GM12878 (cell line): Measurements from ENCODE around the gene CLIC6. TPM values are rescaled to one million over a fixed set of nuclear protein-coding genes. Genes with fewer than 3 reads are reported as not detected.

ENCODE experiments used
- BACH1 ChIP-seq: fragments of 450-650 bp; IDR thresholded peaks from 2 replicates; pipeline ENCODE4 v1.6.1; 2017; ENCODE audit warnings: mild to moderate bottlenecking, borderline replicate concordance
- CEBPZ ChIP-seq: fragments of 150-350 bp; IDR thresholded peaks from 2 replicates; pipeline ENCODE4 v1.6.1; 2016; ENCODE audit warnings: low read depth, low read length
- DPF2 ChIP-seq: fragments of 450-650 bp; IDR thresholded peaks from 2 replicates; pipeline ENCODE4 v1.6.1; 2017; ENCODE audit warnings: mild to moderate bottlenecking
- MYB ChIP-seq: fragments of 150-350 bp; IDR thresholded peaks from 2 replicates; pipeline ENCODE4 v1.6.1; 2014; ENCODE audit warnings: mild to moderate bottlenecking, low read depth, low read length, borderline replicate concordance
- NR2C1 ChIP-seq: fragments of 450-650 bp; IDR thresholded peaks from 2 replicates; pipeline ENCODE4 v1.6.1; 2017; ENCODE audit warnings: antibody characterized with exemption, mild to moderate bottlenecking, moderate library complexity
- POLR2A ChIP-seq: IDR thresholded peaks from 2 replicates; pipeline ENCODE4 v1.6.1; 2011; ENCODE audit warnings: low read depth, mild to moderate bottlenecking, low read length
- ZNF622 ChIP-seq: fragments of 450-650 bp; IDR thresholded peaks from 2 replicates; pipeline ENCODE4 v1.6.1; 2017; ENCODE audit warnings: mild to moderate bottlenecking, inconsistent platforms
- polyA plus RNA-seq, 11 experiments: library from polyadenylated mRNA; depleted of rRNA in 4 of 11; unstranded in 6 of 11; stranded (reverse) in 5 of 11; fragments of >200 nt; fragmentation: Nextera tagmentation in 4 of 11; fragmentation: Illumina TruSeq in 1 of 11; extraction: Ambion mirVana in 4 of 11; extraction: Trizol in 1 of 11; gene quantifications; 1 replicate in 1 of 11; 2 replicates in 10 of 11; pipeline versions ENCODE4 v1.2.1 to v1.2.3, GENCODE V29; 2011 to 2016; ENCODE audit warnings: inconsistent platforms in 2 of 11, missing spikeins in 2 of 11, low read depth in 1 of 11
- total RNA-seq, 4 experiments: library from RNA; depleted of rRNA in 3 of 4; stranded (reverse); fragments of >200 nt in 3 of 4; fragmentation: Illumina TruSeq in 1 of 4; extraction: Trizol in 1 of 4; gene quantifications; 2 replicates each; pipeline versions ENCODE4 v1.2.1 to v1.2.3, GENCODE V29; 2013 to 2021

CLIC6 gene
- total and polyA plus RNA-seq, 10 of the 15 experiments (the other 5 are each of a cell fraction or from before 2014, with no cell fraction given): 5.7 to 34.1 (median 11.2) TPM

DNA sequence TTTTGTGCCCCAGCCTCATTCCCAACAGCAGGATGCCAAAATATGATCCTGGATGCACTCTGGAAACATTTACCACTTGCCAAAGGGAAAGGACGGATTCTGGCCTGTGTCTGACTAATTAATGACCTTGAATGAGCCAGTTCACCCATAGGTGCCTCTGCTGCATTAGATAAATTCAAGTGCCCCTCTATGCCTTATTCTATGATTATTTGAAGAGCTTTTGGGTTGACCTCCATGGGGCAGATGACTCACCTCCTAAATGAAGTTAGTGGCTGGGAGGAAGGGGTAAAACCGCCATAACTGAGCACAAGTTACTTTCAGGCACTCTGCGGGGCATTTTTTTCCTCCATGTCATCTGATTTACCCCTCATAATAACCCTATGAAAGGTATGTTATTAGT, 98.1 kb downstream of the CLIC6 start (continued):
- TF ChIP-seq CEBPZ: no peak
- no peak for TF ChIP-seq ZNF622
- TF ChIP-seq NR2C1: no peak
- TF ChIP-seq BACH1: no peak
- no peak for TF ChIP-seq POLR2A
- no peak for TF ChIP-seq MYB
- TF ChIP-seq DPF2: no peak
- TF ChIP-seq, all 136 proteins: peak for 0

Other genes with a start within 250 kb of the CLIC6 start
- gene SMIM34, start 245.0 kb upstream of the CLIC6 start, total RNA-seq (2014; rRNA removed): not detected in 2 replicates
- gene SMIM34, start 245.0 kb upstream of the CLIC6 start, total RNA-seq (2014; rRNA removed; fragmentation: Illumina TruSeq; extraction: Trizol): not detected in 2 replicates
- not detected in 2 replicates for gene SMIM34, start 245.0 kb upstream of the CLIC6 start, total RNA-seq (2021)
- not detected in 2 replicates for gene SMIM34, start 245.0 kb upstream of the CLIC6 start, polyA plus RNA-seq (2011; rRNA removed)
- gene SMIM34, start 245.0 kb upstream of the CLIC6 start, polyA plus RNA-seq (2014; fragmentation: Illumina TruSeq; extraction: Trizol): not detected in 2 replicates
- not detected for gene SMIM34, start 245.0 kb upstream of the CLIC6 start, polyA plus RNA-seq (2014; fragmentation: Nextera tagmentation; extraction: Ambion mirVana)
- gene SMIM34, start 245.0 kb upstream of the CLIC6 start, polyA plus RNA-seq (2014; rRNA removed): not detected in 2 replicates
- not detected for gene SMIM34, start 245.0 kb upstream of the CLIC6 start, polyA plus RNA-seq (2016; fragmentation: Nextera tagmentation; extraction: Ambion mirVana)
- gene KCNE1, start 156.8 kb upstream of the CLIC6 start, total RNA-seq (2014; rRNA removed): 0.06 and 0.16 TPM in 2 replicates
- gene KCNE1, start 156.8 kb upstream of the CLIC6 start, total RNA-seq (2014; rRNA removed; fragmentation: Illumina TruSeq; extraction: Trizol): 0.09 and 0.18 TPM in 2 replicates
- gene KCNE1, start 156.8 kb upstream of the CLIC6 start, total RNA-seq (2021): 0.18 TPM in 1 of 2 replicates, not detected in the other
- gene KCNE1, start 156.8 kb upstream of the CLIC6 start, polyA plus RNA-seq (2011; rRNA removed): not detected in 2 replicates
- 0.06 TPM in 1 of 2 replicates, not detected in the other for gene KCNE1, start 156.8 kb upstream of the CLIC6 start, polyA plus RNA-seq (2014; fragmentation: Illumina TruSeq; extraction: Trizol)
- not detected for gene KCNE1, start 156.8 kb upstream of the CLIC6 start, polyA plus RNA-seq (2014; fragmentation: Nextera tagmentation; extraction: Ambion mirVana)
- gene KCNE1, start 156.8 kb upstream of the CLIC6 start, polyA plus RNA-seq (2014; rRNA removed): 0.17 and 0.19 TPM in 2 replicates
- gene KCNE1, start 156.8 kb upstream of the CLIC6 start, polyA plus RNA-seq (2016; fragmentation: Nextera tagmentation; extraction: Ambion mirVana): not detected
- 10.1 and 10.5 TPM in 2 replicates for gene RCAN1, start 53.9 kb upstream of the CLIC6 start, total RNA-seq (2014; rRNA removed)
- gene RCAN1, start 53.9 kb upstream of the CLIC6 start, total RNA-seq (2014; rRNA removed; fragmentation: Illumina TruSeq; extraction: Trizol): 11.0 and 11.4 TPM in 2 replicates
- 11.1 and 12.9 TPM in 2 replicates for gene RCAN1, start 53.9 kb upstream of the CLIC6 start, total RNA-seq (2021)
- gene RCAN1, start 53.9 kb upstream of the CLIC6 start, polyA plus RNA-seq (2011; rRNA removed): 6.7 and 8.0 TPM in 2 replicates
- 12.2 and 13.5 TPM in 2 replicates for gene RCAN1, start 53.9 kb upstream of the CLIC6 start, polyA plus RNA-seq (2014; fragmentation: Illumina TruSeq; extraction: Trizol)
- gene RCAN1, start 53.9 kb upstream of the CLIC6 start, polyA plus RNA-seq (2014; fragmentation: Nextera tagmentation; extraction: Ambion mirVana): 1 to 10 TPM; 5.1 to 8.8 TPM
- gene RCAN1, start 53.9 kb upstream of the CLIC6 start, polyA plus RNA-seq (2014; rRNA removed): 10.1 and 11.2 TPM in 2 replicates
- gene RCAN1, start 53.9 kb upstream of the CLIC6 start, polyA plus RNA-seq (2016; fragmentation: Nextera tagmentation; extraction: Ambion mirVana): 10 to 100 TPM in 1 of 2 experiments, 1 to 10 TPM in 1; 2.8 to 12.3 TPM